ENCODE measurements around the gene UBE2M. TPM values are rescaled to one million over a fixed set of nuclear protein-coding genes. Genes with fewer than 3 reads are reported as not detected.
"Not testable (repeated sequence)": the region's sequence is repeated elsewhere in the genome, so short reads cannot be mapped to it uniquely, and the experiment has no call there.

UBE2M gene
- total RNA-seq, 4 donors from 2014 or later, result 18.4 to 38.2 (median 29.4) TPM

DNA sequence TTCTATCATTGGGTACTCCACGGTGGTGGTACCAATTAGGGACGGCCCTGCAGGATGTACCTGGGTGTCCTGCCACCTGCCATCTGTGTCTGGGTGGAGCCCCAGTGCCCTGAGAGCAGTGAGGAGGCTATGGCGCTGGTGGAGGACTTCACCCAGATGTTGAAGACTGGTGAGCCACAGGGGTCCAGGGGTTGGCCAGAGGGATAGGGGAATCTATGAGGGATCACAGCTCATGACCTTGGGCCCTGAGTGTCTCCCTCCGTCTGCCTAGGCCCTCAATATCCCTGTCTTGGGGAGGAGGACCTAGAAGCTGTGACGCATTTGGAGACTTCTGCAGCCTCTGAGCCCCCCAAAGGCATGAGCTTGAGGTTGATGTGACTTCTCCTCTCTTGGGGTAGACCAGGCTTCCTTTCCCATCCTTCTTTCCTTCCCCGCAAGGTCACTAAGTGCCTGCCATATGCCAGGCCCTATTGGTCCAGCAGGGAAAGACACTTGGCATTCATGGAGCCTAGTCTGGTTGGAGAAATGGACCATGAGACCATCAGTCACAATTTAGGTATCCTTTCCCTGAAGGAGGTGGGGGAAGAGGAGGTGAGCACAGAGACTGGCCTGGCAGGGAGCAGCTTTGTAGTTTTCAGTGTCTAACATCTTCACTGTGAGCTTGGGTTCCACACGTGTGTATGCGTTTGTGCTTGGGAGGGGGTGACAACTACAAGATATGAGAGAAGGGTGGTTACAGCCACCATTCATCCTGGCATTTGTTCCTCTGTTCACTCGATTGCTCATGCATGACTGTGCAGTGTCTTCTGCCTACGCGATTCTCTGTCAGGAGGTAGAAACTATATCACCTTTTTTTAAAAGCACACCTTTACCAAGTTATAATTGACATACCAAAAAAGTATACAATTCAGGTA lies 19.9 kb upstream of the UBE2M start:
- no peaks in the 10 kb centered on the region for H3K27me3 ChIP-seq
- TF ChIP-seq POLR2A (IDR thresholded peaks at IDR 0.05), result no peak
- no peak for TF ChIP-seq EP300 (IDR thresholded peaks at IDR 0.05)
- TF ChIP-seq CTCF (IDR thresholded peaks at IDR 0.05), result no peak
- no peak overlapping the region for H3K4me3 ChIP-seq
- H3K36me3 ChIP-seq, result peaks cover 0 to 27% (median 7%) of the 10 kb centered on the region in 3 donors
- DNase-seq (ENCODE audit: low spot score in 2 of 2), result no peak
- peaks cover 0 to 64% (median 14%) of the 10 kb centered on the region in 4 donors for H3K4me1 ChIP-seq
- H3K27ac ChIP-seq, result no peak overlapping the region
- 84 to 88% methylated on average over 8 to 11 of the region's 11 CpGs for WGBS, 2 donors
- H3K9me3 ChIP-seq, result no peaks in the 10 kb centered on the region

GRCh38 chr19:58577581-58577980 lies 19.2 kb upstream of the UBE2M start:
- 81 to 87% methylated on average over 2 of the region's 2 CpGs for WGBS, 2 donors
- not testable (repeated sequence) for H3K4me3 ChIP-seq; H3K27ac ChIP-seq; H3K9me3 ChIP-seq; H3K27me3 ChIP-seq; DNase-seq (ENCODE audit: low spot score in 2 of 2)
- Histone ChIP-seq H3K4me1 (peaks cover 0 to 64% (median 14%) of the 10 kb centered on the region in 4 donors), H3K36me3 (peaks cover 0 to 20% (median 3%) of the 10 kb centered on the region in 3 donors)

DNA sequence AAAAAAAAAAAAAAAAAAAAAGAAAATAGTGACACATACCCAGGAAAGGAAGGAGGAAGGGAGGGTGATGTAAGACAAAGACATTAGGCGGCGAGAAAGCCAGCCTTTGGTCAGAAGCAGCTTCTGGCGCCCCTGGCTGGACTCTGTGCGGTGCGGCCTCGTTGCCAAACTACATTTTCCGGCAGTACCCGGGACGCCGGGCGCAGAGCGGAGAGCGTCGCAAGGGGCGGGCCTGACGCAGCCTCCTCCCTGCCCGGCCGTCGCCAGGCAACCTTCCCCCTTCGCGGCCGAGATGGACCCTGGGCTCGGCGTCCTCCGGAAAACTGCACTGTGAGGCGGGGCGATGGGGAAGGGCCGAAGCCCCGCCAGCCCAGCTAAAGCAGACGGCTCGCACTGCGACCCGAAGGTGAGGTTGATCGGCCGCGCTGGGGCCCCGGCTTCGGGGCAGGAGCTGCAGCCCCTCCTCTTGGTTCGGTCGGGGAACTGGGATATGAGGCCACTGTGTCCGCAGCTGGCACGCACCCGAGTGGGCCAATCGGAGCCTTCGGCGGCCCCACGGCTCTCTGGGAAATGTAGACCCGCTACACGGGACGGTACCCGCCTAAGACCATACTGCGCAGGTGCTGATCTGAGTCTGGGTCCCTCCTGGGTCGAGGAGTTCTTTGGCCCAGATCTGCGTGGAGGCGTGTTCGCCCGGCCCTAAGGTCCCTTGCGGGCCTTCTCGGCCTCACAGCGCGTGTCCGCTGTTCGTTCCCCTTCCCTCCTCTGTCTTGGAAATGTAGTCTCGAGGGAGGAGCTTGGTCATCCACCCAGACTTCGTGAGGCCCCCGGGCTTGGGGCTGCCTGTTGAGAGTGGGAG lies 17.0 kb upstream of the UBE2M start:
- DNase-seq (ENCODE audit: low spot score in 2 of 2), result peak; percentile 76 to 78
- 0% methylated on average over 25 to 39 of the region's 66 CpGs for WGBS, 2 donors
- peaks cover 0 to 20% (median 0%) of the 10 kb centered on the region in 3 donors for H3K36me3 ChIP-seq
- TF ChIP-seq POLR2A (IDR thresholded peaks at IDR 0.05) (peak; percentile 50 to 70), CTCF (IDR thresholded peaks at IDR 0.05) (peak in 3 of 5 experiments; percentile 13 to 45 (median 21)), EP300 (IDR thresholded peaks at IDR 0.05) (peak in 1 of 2 donors; percentile 89)
- no peaks in the 10 kb centered on the region for H3K27me3 ChIP-seq
- peak overlapping the region; percentile 76 to 92 (median 81) for H3K4me3 ChIP-seq
- peak overlapping the region; percentile 80 to 99 (median 89) for H3K27ac ChIP-seq
- H3K9me3 ChIP-seq, result no peaks in the 10 kb centered on the region
- peaks cover 0 to 65% (median 17%) of the 10 kb centered on the region in 4 donors for H3K4me1 ChIP-seq

DNA sequence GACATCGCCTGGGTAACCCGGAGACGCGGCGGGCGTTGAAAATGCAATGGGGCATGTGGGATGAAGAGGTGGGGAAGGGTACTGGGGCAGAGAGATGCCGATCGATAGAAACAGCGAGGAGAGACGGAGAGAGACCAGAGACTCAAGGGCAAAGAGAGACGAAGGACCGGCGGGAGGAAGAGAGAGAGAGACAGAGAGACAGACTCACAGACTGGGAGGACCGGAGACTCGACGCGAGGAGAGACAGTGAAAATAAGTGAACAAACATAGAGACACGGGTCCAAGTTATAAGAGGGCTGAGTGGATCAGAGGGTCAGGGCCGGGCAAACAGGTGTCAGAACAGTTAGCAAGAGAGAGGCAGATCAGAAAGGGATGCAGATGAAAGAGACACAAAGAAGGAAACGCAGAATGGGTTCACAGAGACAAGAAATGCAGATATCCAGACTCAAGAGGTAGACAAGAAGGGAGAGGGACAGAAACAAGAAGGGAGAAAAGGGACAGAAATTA lies 15.3 kb upstream of the UBE2M start:
- peaks cover 0 to 53% (median 17%) of the 10 kb centered on the region in 4 donors for H3K4me1 ChIP-seq
- H3K4me3 ChIP-seq, result peak overlapping the region; percentile 42 to 74 (median 59)
- H3K36me3 ChIP-seq, result peaks cover 0 to 35% (median 0%) of the 10 kb centered on the region in 3 donors
- no peak for DNase-seq (ENCODE audit: low spot score in 2 of 2)
- TF ChIP-seq POLR2A (IDR thresholded peaks at IDR 0.05), result no peak
- no peak for TF ChIP-seq EP300 (IDR thresholded peaks at IDR 0.05)
- TF ChIP-seq CTCF (IDR thresholded peaks at IDR 0.05), result no peak
- H3K27ac ChIP-seq, result peak overlapping the region; percentile 87 to 99 (median 96)
- no peaks in the 10 kb centered on the region for H3K27me3 ChIP-seq
- 1 to 2% methylated on average over 20 of the region's 20 CpGs for WGBS, 2 donors
- H3K9me3 ChIP-seq, result no peaks in the 10 kb centered on the region
